Measurements from ENCODE around the gene NRDC. TPM values are rescaled to one million over a fixed set of nuclear protein-coding genes. Genes with fewer than 3 reads are reported as not detected.
A peak's percentile ranks its signal among the peaks of the same experiment; 100 is the strongest.

The NRDC gene, protein sequence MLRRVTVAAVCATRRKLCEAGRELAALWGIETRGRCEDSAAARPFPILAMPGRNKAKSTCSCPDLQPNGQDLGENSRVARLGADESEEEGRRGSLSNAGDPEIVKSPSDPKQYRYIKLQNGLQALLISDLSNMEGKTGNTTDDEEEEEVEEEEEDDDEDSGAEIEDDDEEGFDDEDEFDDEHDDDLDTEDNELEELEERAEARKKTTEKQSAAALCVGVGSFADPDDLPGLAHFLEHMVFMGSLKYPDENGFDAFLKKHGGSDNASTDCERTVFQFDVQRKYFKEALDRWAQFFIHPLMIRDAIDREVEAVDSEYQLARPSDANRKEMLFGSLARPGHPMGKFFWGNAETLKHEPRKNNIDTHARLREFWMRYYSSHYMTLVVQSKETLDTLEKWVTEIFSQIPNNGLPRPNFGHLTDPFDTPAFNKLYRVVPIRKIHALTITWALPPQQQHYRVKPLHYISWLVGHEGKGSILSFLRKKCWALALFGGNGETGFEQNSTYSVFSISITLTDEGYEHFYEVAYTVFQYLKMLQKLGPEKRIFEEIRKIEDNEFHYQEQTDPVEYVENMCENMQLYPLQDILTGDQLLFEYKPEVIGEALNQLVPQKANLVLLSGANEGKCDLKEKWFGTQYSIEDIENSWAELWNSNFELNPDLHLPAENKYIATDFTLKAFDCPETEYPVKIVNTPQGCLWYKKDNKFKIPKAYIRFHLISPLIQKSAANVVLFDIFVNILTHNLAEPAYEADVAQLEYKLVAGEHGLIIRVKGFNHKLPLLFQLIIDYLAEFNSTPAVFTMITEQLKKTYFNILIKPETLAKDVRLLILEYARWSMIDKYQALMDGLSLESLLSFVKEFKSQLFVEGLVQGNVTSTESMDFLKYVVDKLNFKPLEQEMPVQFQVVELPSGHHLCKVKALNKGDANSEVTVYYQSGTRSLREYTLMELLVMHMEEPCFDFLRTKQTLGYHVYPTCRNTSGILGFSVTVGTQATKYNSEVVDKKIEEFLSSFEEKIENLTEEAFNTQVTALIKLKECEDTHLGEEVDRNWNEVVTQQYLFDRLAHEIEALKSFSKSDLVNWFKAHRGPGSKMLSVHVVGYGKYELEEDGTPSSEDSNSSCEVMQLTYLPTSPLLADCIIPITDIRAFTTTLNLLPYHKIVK
- 100 to 1,000 TPM; 120 to 183 (median 150) TPM for polyA plus RNA-seq (ENCODE audit: insufficient read length in 3 of 3)
- long read RNA-seq, donor 1, transcript NRDC-211 (2 exons, 1,020 nt), result major isoform, 22 of 25 reads
- long read RNA-seq, donor 1, partial matches to known transcripts, result 0 of 25 reads
- long read RNA-seq, donor 1, other reads (novel, unspliced or antisense), result 0 of 25 reads
- long read RNA-seq, donor 2, transcript NRDC-211 (2 exons, 1,020 nt), result major isoform, 19 of 25 reads
- long read RNA-seq, donor 2, partial matches to known transcripts, result 0 of 25 reads
- long read RNA-seq, donor 2, other reads (novel, unspliced or antisense), result 0 of 25 reads
- long read RNA-seq, donor 3, transcript NRDC-211 (2 exons, 1,020 nt), result major isoform, 25 of 40 reads
- long read RNA-seq, donor 3, partial matches to known transcripts, result 11 of 40 reads
- long read RNA-seq, donor 3, other reads (novel, unspliced or antisense), result 0 of 40 reads
- long read RNA-seq, donor 4, transcript NRDC-211 (2 exons, 1,020 nt), result major isoform, 18 of 32 reads
- long read RNA-seq, donor 4, transcript NRDC-201 (31 exons, 3,691 nt), result minor isoform, 5 of 32 reads
- long read RNA-seq, donor 4, partial matches to known transcripts, result 9 of 32 reads
- long read RNA-seq, donor 4, other reads (novel, unspliced or antisense), result 0 of 32 reads
- long read RNA-seq, donor 5, transcript NRDC-211 (2 exons, 1,020 nt), result major isoform, 20 of 21 reads
- long read RNA-seq, donor 5, partial matches to known transcripts, result 0 of 21 reads
- long read RNA-seq, donor 5, other reads (novel, unspliced or antisense), result 0 of 21 reads
- long read RNA-seq, donor 6, transcript NRDC-211 (2 exons, 1,020 nt), result major isoform, 57 of 62 reads
- long read RNA-seq, donor 6, partial matches to known transcripts, result 0 of 62 reads
- long read RNA-seq, donor 6, other reads (novel, unspliced or antisense), result 0 of 62 reads
- long read RNA-seq, donor 7, transcript NRDC-211 (2 exons, 1,020 nt), result major isoform, 31 of 47 reads
- long read RNA-seq, donor 7, partial matches to known transcripts, result 13 of 47 reads
- long read RNA-seq, donor 7, other reads (novel, unspliced or antisense), result 0 of 47 reads
- long read RNA-seq, donor 8, transcript NRDC-211 (2 exons, 1,020 nt), result major isoform, 10 of 16 reads
- long read RNA-seq, donor 8, partial matches to known transcripts, result 5 of 16 reads
- long read RNA-seq, donor 8, other reads (novel, unspliced or antisense), result 0 of 16 reads
- long read RNA-seq, donor 9, transcript NRDC-201 (31 exons, 3,691 nt), result minor isoform, 5 of 37 reads
- long read RNA-seq, donor 9, transcript NRDC-211 (2 exons, 1,020 nt), result major isoform, 21 of 37 reads
- long read RNA-seq, donor 9, partial matches to known transcripts, result 8 of 37 reads
- long read RNA-seq, donor 9, other reads (novel, unspliced or antisense), result 0 of 37 reads
- long read RNA-seq, donor 10, transcript NRDC-201 (31 exons, 3,691 nt), result minor isoform, 6 of 62 reads
- long read RNA-seq, donor 10, transcript NRDC-211 (2 exons, 1,020 nt), result major isoform, 38 of 62 reads
- long read RNA-seq, donor 10, partial matches to known transcripts, result 16 of 62 reads
- long read RNA-seq, donor 10, other reads (novel, unspliced or antisense), result 0 of 62 reads
- long read RNA-seq, donor 11, transcript NRDC-211 (2 exons, 1,020 nt), result major isoform, 20 of 28 reads
- long read RNA-seq, donor 11, partial matches to known transcripts, result 8 of 28 reads
- long read RNA-seq, donor 11, other reads (novel, unspliced or antisense), result 0 of 28 reads
- long read RNA-seq, donor 12, transcript NRDC-211 (2 exons, 1,020 nt), result major isoform, 56 of 77 reads
- long read RNA-seq, donor 12, transcript NRDC-201 (31 exons, 3,691 nt), result minor isoform, 12 of 77 reads
- long read RNA-seq, donor 12, partial matches to known transcripts, result 5 of 77 reads
- long read RNA-seq, donor 12, other reads (novel, unspliced or antisense), result 0 of 77 reads
- long read RNA-seq, donor 13, transcript NRDC-211 (2 exons, 1,020 nt), result major isoform, 27 of 34 reads
- long read RNA-seq, donor 13, partial matches to known transcripts, result 5 of 34 reads
- long read RNA-seq, donor 13, other reads (novel, unspliced or antisense), result 0 of 34 reads
- long read RNA-seq, donor 14, result 0 reads
- long read RNA-seq, donor 15, transcript NRDC-201 (31 exons, 3,691 nt), result minor isoform, 6 of 56 reads
- long read RNA-seq, donor 15, transcript NRDC-211 (2 exons, 1,020 nt), result major isoform, 33 of 56 reads
- long read RNA-seq, donor 15, partial matches to known transcripts, result 16 of 56 reads
- long read RNA-seq, donor 15, other reads (novel, unspliced or antisense), result 0 of 56 reads
- long read RNA-seq, donor 16, transcript NRDC-211 (2 exons, 1,020 nt), result major isoform, 29 of 49 reads
- long read RNA-seq, donor 16, partial matches to known transcripts, result 14 of 49 reads
- long read RNA-seq, donor 16, other reads (novel, unspliced or antisense), result 0 of 49 reads

DNA sequence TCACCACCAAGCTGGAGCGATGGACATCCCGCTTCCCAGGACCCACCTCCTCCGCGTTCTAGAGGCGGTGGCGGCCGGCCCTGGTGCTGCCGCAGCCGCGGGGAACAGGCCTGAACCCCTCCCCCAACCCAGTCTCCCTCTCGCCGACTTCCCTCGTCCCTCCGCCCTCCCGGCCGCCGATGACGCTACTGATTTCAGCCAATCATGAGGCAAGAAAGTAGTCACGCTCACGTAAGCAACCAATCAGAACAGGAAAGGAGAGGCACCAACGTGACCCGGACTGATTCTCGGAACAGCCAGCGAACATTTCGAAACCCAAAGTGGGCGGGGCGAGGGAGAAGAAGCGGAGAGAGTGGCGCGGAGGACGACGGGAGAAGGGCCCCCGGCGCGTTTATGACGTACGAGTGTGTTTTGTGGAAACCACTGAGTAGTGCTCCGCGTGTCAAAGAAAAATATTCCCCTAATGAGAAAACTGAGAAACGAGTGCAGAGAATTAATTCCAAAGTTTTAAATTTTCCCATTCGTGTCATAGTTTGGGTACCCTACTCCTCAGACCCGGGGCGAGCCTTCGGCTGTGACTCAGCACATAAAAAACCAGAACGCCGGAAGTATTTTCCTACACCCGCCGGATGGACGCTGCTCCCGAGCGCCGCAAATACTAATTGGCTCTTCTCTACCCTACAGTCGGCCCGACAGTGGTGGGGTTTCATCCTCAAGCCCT is at the start of gene NRDC:
Gene NRDC (minus strand): TSS at position 112 of the 721 bp plus-strand sequence. CDS start 112 bp downstream, outside the sequence.
- peak; percentile 100 for DNase-seq

DNA sequence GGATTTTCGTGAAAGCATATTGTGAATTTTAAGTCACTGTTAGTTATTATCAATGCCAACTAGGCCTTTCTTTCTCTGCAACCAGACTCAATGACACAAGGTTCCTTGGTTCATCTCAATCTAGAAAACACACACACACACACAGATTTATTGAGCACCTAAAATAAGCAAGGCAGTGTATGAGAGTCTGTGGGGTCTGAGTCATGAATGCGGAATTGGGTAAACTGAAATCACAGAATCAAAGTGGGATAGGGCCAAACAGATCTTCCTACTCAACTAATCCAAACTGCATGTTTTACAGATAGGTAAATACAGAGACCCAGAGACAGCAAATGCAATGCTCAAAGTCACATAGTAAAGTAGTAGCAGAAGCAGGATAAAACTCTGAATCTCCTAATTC is 48.5 kb upstream of the NRDC start:
- no peak for DNase-seq

GRCh38 chr1:51926171-51926812 is 47.8 kb upstream of the NRDC start:
- DNase-seq, result no peak

DNA sequence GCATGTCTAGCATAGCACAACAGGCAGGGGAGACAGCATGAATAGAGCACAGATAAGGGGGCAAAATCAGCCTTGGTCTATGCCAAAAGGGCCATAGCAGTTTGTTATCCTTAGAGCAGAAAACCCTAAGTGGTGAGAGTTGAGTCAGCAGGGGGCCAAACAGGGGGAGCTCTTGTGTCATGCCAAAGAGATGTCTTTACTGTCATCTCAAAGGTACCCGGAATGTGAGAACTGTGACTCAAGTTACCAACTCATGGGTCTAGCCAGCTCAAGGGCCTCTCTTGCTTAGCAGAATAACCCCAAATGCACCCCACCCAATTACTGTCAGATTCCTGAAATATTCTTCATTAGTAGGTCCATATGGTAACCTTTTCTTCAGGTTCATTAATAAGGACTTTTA is 45.9 kb upstream of the NRDC start:
- no peak for DNase-seq

DNA sequence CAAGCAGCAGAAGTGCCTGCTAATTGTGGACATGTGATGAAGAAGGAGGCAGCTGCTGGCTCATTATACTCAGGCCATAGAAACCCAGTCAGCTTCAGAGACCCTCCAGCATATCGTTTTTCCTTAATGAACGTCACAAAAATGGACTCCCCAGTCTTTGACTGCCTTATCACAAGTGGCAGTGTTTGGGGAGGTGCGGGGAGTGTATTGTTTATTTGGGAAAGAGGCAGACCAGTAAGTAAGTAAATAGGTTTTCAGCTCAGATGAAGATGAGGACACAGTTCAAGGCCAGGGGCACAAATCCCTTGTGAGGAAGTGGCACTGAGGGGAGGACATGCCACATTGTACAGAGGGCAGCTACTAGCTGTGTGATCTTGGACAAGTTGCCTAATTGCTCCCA is 43.5 kb upstream of the NRDC start:
- no peak for DNase-seq

DNA sequence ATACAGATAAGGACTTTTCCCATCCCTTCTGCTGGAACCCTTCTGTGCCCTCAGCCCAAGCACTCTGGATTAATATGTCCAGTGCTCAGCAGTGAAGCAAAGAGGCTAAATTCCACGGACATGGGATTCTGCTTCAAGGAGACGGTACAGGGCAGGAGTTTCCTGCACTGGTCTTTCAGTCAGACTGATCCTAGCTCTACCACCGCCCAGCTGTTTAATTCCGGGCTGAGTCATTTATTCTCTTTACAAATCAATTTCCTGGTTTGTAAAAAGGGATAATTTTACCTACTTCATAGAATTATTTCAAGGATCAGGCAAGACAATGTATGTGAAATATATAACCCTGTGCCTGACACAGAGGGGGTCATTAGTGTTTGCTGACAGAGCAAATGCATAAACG is 41.6 kb upstream of the NRDC start:
- DNase-seq, result no peak

- DNase-seq, result no peak
Measured at GRCh38 chr1:51919684-51920083, 41.2 kb upstream of the NRDC start.

DNA sequence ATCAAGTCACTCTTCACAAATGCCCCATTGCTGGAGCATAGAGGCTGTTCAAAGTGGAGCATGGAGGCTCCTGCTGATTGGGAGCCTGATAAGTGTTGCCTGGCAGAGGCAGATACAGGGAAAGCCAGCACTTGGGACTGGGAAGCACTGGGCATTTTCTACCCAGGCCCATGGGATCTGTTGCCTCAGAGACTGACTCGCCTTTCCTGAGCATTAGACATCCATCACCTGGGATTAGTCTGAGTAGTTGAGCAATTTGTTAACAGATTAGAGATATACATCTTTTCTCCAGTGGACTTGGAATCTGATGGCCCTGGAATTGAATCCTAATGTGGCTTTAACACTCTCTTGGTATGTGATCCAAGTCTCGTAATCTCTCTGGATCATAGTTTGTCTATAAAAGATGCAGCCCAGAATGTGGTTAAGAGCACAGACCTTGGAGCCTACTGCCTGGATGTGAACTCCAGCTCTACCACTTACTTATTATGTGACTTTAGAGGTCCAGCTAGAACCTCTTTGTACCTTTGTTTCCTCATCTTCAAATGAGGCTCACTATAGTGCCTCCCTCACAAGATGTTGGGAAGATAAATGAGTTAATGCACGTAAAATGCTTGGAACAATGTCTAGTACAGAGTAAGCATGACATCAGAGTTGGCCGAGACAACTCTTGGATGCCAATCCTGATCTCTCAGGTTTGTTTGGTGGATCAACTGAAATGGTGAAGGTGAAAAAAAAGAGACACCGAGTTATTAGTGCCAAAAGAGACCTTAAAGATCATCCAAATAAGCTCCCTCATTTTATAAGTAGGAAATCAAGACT is 38.3 kb upstream of the NRDC start:
- no peak for DNase-seq

DNA sequence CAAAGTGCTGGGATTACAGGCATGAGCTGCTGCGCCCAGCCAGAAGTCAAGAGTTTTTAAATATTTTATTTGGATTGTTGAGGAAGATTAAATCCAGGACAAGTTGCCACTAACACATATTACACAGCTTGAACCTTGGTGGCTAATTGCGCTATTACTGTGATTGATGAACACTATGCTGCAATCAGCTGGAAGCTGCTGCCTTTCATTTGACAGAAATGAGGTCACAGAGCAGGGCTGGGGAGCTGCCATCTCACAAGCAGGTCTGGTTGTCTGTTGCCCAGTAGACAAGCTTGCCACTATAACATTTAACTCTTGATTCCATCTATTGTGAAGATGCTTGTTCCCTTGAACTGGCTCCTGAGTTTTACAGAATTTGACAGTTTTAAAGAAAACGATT is 37.4 kb upstream of the NRDC start:
- no peak for DNase-seq

GRCh38 chr1:51912881-51913280 is 34.4 kb upstream of the NRDC start:
- no peak for DNase-seq

- DNase-seq, result peak; percentile 57
Measured at GRCh38 chr1:51910221-51911000, 31.9 kb upstream of the NRDC start.

GRCh38 chr1:51908499-51908898 is 30.0 kb upstream of the NRDC start:
- no peak for DNase-seq

DNA sequence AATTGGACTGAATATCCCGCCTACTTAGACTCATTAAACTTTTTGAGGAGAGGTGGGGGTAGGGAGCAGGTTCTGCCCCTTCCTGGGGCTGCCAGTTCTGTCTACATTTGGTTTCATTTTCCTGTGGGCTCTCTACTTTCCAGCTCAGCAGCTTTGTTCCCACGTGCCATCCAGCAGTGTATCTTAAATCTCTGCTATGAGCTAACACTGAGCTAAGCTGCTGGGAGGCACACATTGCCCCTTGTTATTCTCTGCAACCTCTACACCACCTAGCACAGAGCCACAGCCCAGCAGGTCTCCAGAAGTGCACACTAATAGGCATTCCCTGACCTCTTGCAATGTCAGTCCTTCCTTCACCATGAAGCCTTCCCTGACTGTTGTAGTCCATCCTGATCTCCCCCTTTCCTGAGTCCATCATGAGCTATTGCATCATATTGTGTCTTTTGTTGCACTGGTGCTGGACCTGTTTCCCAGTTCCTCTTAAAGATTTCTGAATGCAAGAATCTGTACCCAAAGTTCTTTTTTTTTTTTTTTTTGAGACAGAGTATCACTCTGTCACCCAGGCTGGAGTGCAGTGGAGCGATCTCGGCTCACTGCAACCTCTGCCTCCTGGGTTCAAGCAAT is 28.7 kb upstream of the NRDC start:
- no peak for DNase-seq
